ENCODE measurements around the gene KIF13A.

DNA sequence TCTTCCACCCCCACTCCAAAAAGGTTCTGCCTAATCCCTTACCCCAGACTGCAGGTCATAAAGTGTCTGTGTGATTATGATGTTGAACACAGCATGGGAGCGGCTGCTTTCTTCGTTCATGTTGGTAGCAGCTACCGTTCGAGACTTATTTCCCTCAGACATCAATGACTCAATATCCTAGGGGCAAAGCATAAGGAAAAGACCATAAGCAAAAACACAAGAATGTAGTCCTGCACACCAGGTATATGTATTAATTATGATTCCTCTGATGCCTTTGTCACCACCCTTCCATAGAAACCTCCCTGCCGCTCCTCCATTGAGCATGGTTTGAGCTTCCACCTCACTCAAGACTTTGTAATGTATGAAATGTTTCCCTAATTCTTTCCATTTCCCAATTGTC lies 137.2 kb downstream of the KIF13A start:
- TF ChIP-seq, protein P1, sequence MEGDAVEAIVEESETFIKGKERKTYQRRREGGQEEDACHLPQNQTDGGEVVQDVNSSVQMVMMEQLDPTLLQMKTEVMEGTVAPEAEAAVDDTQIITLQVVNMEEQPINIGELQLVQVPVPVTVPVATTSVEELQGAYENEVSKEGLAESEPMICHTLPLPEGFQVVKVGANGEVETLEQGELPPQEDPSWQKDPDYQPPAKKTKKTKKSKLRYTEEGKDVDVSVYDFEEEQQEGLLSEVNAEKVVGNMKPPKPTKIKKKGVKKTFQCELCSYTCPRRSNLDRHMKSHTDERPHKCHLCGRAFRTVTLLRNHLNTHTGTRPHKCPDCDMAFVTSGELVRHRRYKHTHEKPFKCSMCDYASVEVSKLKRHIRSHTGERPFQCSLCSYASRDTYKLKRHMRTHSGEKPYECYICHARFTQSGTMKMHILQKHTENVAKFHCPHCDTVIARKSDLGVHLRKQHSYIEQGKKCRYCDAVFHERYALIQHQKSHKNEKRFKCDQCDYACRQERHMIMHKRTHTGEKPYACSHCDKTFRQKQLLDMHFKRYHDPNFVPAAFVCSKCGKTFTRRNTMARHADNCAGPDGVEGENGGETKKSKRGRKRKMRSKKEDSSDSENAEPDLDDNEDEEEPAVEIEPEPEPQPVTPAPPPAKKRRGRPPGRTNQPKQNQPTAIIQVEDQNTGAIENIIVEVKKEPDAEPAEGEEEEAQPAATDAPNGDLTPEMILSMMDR (IDR thresholded peaks at IDR 0.05; ENCODE audit: insufficient read depth, low read length) = no peak
- TF ChIP-seq, protein P2, sequence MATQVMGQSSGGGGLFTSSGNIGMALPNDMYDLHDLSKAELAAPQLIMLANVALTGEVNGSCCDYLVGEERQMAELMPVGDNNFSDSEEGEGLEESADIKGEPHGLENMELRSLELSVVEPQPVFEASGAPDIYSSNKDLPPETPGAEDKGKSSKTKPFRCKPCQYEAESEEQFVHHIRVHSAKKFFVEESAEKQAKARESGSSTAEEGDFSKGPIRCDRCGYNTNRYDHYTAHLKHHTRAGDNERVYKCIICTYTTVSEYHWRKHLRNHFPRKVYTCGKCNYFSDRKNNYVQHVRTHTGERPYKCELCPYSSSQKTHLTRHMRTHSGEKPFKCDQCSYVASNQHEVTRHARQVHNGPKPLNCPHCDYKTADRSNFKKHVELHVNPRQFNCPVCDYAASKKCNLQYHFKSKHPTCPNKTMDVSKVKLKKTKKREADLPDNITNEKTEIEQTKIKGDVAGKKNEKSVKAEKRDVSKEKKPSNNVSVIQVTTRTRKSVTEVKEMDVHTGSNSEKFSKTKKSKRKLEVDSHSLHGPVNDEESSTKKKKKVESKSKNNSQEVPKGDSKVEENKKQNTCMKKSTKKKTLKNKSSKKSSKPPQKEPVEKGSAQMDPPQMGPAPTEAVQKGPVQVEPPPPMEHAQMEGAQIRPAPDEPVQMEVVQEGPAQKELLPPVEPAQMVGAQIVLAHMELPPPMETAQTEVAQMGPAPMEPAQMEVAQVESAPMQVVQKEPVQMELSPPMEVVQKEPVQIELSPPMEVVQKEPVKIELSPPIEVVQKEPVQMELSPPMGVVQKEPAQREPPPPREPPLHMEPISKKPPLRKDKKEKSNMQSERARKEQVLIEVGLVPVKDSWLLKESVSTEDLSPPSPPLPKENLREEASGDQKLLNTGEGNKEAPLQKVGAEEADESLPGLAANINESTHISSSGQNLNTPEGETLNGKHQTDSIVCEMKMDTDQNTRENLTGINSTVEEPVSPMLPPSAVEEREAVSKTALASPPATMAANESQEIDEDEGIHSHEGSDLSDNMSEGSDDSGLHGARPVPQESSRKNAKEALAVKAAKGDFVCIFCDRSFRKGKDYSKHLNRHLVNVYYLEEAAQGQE (IDR thresholded peaks at IDR 0.05; ENCODE audit: insufficient replicate concordance, low read depth) = no peak
- TF ChIP-seq SPI1 (IDR thresholded peaks at IDR 0.05; ENCODE audit: borderline replicate concordance, low read depth) (no peak), POLR2AphosphoS5 (IDR thresholded peaks at IDR 0.05; ENCODE audit: low read depth) (no peak)

Measured in HL-60 (cell line).